CD4-positive, alpha-beta T cell treated with Interleukin-15 for 4 hours (primary cell): ENCODE data around the gene MRPS22.
A peak's percentile ranks its signal among the peaks of the same experiment; 100 is the strongest.
"Not testable (repeated sequence)": the region's sequence is repeated elsewhere in the genome, so short reads cannot be mapped to it uniquely, and the experiment has no call there.

Experiments
- DNase-seq: peaks from one replicate; pipeline ENCODE4 v3.0.0-alpha.2; 2020; ENCODE audit warnings: low spot score

The MRPS22 gene

DNA sequence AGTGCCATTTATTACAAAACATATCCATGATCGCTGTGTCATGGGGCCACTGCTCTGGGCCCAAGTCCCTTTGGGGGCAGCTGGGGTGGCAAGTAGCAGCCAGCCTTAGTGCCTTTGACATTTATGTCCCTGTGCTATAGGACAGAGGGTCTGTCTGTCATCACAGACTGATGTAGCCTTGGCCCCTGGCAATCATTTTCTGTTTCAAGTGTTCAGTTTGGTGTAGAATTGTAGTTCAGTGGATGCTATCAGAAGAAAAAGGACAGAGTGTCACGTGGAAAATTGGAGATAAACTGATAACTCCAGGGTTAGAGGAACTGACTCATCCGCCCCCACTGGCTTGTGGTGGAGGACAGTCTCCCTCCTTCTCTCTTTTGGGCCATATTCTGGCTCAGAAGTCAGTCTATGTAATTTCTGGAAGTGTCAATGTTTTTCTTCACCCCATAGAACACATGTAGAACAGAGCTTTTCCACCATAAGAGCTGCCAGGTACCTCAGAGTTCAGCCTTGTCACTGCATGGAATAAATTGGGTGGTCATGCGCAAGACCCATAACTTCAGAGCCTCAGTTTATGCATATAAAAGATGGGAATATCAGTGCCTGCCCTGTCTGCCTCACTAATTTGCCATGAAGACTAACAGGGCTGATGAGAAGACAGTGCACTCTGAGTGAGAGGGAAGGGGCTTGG lies 4.5 kb upstream of the MRPS22 start:
- no peak for DNase-seq

DNA sequence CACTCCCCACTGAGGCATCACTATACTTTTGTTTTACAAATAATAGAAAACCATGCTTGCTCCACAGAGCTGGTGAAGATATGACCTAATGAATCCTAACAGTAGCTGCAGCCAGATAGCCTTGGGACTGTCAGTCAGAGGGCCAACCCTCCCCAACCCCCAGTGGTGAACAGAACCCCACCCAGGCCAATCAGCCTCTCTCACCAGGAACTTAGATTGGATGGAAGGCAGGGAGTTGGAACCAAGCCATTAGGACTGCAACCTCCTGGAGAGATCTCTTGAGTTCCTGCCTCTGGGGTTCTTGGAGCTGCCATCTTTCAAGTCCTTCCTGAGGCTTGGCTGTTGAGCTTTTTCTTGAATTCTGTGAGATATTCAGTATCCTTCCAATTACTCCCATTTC lies 3.0 kb upstream of the MRPS22 start:
- DNase-seq = no peak

DNA sequence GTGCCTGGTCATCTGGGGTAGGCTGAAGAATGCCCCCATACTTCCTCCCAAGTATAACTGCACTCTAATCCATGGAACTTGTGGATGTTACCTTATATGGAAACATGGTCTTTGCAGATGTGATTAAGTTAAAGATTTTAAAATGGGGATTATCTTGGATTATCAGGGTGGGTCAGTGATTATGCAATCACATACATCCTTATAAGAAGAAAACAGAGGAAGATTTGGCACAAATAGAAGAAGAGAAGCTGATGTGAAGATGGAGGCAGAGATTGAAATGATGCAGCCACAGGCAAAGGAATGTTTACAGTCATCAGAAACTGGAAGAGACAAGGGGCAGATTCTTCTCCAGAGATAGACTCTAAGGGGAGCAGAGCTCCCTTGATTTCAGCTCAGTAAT lies 1.8 kb upstream of the MRPS22 start:
- no peak for DNase-seq

DNA sequence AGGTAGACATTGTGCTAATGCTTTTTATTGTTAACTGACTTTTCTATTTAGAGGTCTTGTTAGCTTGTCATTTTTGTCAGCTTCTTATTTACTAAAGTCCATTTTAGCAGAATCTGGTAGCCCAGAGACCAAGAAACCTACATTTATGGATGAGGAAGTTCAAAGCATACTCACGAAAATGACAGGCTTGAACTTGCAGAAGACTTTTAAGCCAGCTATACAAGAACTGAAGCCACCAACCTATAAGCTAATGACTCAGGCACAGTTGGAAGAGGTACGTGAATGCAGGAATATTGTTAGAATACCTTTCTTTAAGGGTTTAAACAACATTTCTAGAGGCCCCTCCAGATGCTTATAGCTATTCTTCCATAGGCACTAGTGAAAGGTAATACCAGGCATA lies 3.0 kb downstream of the MRPS22 start:
- no peak for DNase-seq

DNA sequence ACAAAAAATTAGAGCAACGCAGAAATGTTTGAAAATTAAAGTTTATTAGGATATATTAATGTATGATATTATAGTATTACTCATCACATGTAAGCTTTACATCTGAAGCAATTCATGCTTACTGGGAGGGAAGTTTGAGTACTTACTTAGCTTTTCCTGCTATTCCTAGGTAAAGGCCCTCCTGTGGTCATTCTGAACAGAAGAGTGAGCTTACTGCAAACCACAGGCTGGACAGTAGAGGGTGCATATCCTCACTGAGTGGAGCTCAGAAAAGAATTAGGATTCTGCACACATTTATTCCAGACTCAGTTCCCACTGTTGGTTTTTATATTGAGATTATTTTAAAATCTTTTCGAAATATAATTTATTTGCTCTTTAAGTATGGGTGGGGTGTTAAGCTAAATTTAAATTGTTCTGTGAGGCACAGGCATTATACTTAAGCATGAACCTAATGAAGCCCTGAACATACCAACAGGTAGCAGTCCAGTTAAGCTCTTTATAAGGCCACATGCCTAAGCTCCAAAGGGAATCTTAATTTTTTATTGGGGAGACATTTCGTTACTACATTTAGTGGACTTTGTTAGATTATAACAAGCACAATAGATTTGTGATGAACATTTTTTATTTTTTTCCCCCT lies 10.2 kb downstream of the MRPS22 start:
- no peak for DNase-seq

DNA sequence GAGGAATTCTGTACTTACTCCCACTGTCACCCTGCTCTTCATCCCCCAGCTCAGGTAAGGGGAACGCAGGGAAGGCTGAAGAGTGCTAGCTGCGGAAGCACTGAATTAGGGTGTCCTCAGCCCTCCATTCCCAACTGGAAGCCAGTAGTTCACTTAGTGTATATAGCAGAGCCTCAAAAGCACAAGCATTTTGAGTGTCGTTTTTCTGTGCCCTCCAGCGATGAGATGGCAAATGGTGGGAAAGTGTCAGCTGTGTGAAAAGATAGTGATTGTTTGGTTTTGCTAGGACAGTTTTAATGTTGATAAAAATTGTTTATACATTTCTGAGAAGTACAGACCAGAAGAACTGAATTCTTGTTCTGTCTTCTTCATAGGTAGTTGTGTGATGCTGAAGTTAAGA lies 10.8 kb downstream of the MRPS22 start:
- DNase-seq = no peak

DNA sequence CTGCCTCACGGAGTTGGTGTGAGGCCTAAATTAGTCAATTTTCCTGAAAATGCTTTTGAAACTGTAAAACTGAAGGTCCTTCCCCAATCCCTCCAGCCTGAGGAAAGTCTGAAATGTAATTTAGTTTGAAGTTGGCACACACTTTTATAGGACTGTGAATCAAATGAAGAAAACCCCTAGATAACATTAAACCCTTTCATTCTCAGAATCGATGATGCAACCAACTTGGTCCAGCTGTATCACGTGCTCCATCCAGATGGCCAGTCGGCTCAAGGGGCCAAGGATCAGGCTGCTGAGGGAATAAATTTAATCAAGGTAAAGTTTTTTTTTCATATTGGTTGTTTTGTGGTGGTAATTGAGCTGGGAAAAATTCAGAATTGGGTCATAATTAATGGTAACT lies 11.7 kb downstream of the MRPS22 start:
- no peak for DNase-seq

DNA sequence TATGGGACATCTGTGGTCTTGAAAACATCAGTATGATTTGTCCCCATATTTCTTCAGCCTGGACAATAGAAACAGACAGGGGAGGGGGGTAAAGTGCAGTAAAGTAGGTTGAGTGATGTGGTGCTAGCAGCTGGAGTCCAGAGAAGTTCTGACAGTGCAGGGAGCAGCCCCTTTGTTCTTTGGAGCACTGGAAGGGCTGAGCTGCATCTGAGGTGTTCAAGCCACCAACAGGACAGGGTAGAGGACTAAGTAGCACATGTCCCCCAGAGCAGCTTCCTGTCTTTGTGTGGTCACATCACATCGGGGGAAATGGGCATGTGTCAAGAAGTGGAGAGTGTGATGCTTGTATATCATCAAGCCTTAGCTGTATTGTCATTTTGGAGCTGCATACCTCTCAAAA lies 12.1 kb downstream of the MRPS22 start:
- no peak for DNase-seq

DNA sequence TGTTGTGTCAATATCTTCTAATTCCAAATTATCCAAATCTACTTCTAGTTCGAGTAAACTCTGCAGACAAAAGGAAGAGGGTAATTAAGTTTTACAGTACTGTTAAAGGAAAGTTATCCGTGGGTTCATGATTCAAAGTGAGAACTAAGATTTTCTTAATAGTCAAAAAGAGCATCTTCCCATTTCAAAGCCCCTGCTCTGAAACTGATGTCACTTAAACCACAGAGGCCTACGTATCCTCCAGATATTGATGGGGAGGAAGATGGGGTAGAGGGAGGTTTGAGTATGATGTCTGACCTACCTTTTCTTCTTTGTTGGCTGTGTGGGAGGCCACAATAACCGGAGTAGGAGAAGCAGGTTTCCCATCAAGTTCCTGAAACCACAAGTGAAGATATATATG lies 14.1 kb downstream of the MRPS22 start:
- DNase-seq = no peak

DNA sequence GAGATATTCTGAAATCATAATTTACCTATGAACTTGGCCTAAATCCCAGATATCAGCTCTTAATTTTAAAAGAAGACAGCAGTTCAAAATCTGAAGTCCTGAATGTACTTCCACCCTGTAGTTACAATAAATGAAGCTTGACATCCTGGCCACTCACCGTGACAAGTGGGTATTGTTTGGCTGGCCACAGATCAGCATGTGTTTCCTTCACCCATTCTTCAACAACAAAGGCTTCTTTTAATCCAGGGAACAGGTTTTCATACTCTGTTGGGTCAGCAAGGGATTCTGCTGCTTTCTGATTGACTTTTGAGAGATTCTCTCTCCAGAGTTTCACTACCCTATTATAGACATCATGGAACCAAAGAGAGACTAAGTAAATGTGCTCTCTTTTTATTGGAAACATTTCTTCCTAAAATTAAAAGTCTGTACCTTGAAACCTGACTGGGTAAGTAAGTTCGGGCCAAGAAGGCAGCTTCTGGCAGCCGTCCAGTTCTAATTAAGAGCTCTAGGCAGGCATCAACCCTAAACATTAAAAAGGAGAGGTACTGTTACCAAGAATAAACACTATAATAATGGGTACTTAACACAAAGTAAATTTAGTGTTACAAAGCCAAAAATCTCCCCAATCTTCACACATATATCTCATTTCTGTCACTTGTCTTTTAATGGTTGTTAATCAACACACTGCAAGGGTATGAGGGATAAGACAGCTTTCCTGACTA lies 15.2 kb downstream of the MRPS22 start:
- no peak for DNase-seq

DNA sequence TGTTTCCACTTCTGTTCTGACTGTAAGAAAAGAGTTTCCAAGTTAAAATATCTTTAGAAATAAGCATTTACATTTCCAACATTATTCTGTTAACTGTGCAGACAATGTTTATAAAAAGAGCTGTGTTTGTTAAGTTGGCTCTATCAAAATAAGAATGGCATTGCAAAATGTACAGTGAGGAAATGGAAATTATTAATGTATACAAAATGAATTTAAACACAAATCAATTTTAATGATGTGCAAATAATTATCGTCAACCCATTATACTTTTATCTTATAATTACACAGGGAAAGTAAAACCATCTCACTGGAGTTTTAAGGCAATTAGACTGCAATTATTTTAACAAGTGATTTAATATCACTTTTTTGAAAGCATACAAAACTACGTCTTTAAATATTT lies 17.5 kb downstream of the MRPS22 start:
- no peak for DNase-seq

DNA sequence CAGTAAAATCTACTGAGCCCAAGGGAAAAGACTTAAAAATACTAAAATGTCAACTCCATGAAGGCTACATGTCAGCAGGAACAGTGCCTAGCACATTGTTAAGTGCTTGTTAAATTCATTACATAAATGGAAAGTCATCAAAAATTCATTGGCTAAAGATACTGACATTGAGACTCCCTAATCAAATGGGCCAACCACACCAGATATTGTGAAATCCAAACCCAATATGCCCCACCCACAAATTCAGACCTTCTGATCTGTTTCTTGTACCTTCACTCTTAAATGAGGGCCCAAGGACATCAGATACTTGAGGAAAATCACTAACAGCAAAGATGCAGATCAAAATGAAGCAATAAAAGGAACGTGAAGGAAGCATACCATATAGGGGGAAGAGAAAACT lies 20.7 kb downstream of the MRPS22 start:
- no peak for DNase-seq

DNA sequence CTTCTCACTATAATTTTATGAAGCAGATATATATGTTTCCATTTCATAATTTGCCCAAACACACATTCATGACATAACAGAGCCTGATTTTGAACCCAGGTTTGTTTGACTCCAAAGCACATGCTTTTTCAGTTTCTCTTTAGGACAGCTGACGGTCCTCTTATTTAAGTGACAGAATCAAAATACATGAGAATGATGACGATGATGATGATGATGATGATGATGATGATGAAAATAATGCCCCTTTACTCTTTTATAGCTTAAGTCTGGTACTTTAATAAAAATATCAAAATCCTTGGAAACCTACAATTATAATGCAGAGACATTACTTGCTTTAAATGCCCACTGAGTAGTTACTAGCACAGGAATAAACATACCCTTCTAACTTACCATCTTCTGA lies 30.3 kb downstream of the MRPS22 start:
- DNase-seq = no peak

DNA sequence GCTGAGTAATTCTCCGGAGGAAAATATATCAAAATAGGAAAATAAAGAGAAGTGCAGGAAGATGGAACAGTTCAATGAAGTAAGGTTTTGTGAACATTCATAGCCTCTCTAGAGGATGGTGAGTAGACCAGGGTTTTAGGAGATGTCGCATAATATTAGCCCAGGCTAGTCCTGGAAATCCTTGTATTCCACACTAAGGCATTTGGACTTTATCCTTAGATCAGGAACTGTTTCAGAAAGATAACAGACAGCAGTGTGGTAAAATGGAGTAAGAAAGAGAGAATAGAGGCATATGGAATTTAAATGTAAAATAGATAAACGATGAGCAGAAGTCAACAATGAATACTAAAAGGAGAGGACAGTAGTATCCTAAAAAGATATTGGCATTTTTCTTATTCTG lies 33.6 kb downstream of the MRPS22 start:
- no peak for DNase-seq

DNA sequence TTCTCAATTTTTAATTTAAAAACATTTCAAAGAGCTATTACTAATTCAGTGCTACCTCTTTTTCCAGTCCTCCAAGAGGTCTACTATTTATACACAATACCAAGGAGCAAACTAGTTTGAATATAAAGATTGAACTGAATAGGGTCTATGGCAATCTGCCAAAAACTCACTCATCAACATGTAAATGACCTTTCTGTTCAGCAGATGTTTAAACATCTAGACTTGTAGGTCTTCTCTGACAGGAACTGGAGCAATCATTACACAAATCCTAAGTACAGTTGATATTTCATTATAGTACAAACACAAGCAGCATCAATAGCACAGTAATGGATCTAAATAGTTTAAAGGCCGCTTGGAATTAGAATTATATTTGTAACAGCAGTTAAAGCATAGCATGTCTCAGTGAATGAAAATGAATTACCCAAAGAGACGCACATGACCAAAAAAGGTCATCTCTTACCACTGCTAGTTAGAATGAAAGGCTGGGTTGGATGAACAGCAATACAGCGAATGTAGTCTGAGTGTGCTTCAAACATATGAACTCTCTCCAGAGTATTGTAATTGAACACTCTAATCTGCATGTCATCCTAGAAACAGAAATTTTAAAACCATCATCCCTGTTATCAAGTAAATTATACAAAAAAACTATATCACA lies 34.9 kb downstream of the MRPS22 start:
- no peak for DNase-seq

DNA sequence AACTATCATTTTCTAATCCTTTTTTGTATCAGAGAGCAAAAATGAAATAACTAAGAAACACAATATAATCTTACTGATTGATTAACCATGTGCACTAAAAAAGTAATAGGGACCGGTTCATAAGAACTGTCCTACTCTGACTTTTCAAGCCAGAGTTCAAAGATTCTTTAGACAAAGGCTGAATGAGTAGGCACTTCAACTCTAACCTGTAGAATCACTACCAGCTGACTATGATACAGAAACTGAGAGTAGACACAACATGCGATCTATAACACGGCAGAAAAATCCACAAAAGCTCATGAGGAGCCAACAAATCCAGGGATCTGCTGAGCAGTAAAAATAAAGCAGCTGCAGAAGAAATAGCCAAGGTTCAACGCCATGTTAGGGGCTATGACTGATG lies 36.8 kb downstream of the MRPS22 start:
- DNase-seq = no peak

DNA sequence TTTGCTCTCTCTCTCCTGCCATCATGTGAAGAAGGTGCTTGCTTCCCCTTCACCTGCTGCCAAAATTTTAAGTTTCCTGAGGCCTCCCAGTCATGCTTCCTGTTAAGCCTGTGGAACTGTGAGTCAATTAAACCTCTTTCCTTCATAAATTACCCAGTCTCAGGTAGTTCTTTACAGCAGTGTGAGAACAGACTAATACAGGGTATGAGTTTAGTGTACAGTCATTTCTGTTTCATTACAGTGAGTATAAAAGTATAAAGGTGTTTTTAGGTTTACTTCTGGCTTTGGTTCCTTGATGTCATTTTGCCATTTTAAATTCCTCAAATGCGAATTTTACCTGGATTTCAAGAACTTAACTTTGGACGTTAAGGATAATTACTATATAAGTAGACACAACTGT lies 38.5 kb downstream of the MRPS22 start:
- not testable (repeated sequence) for DNase-seq

DNA sequence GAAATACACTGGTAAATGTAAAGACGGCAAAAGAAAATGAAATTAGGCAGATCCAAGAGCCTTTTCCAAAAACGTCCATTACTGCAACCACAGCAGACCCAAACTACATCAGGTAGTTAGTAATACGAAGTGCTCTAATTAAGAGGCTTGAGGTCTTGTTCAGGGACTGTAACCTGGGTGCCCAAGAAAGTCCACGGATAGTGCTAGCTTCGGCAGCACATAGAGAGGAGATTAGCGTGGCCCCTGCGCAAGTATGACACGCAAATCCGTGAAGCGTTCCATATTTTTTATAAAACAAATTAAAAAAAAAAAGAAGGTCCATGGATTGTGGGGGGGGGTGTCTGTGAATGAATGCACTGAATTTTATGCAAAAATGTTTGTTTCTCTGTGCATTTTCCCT lies 44.3 kb downstream of the MRPS22 start:
- no peak for DNase-seq

DNA sequence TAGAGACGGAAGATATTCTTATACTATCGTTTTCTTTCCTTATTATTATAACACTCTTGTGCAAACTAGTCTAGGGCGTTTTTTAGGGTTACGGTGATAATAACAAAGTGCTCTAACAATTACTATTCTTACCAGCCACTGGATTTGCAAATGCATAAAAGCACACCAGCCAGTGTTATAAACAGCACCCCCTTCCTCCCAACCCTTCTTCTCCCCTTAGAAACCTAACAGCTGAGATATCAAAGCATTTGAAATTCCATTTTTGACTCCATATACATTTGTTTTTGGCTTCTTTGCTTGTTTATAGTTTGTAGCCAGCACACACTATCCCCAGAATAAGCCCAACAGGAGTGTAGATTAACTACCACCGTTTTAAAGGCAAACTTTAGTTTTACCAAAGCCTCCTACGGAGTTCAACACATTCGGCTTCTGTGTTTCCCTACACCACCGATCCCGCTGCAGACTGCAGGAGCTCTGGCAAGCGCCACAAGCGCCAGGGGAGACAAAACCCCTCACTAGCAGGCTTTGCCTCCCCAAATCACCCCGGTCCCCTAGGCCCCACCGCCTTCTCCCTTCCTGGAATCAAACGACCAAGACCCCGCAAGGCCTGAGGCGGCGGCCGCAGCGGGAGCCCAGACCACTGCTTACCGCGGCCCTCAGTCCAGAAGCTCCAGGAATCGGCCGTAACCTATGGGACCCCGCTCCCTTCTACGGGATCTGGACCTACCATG lies 45.2 kb downstream of the MRPS22 start:
- peak; percentile 17 for DNase-seq

DNA sequence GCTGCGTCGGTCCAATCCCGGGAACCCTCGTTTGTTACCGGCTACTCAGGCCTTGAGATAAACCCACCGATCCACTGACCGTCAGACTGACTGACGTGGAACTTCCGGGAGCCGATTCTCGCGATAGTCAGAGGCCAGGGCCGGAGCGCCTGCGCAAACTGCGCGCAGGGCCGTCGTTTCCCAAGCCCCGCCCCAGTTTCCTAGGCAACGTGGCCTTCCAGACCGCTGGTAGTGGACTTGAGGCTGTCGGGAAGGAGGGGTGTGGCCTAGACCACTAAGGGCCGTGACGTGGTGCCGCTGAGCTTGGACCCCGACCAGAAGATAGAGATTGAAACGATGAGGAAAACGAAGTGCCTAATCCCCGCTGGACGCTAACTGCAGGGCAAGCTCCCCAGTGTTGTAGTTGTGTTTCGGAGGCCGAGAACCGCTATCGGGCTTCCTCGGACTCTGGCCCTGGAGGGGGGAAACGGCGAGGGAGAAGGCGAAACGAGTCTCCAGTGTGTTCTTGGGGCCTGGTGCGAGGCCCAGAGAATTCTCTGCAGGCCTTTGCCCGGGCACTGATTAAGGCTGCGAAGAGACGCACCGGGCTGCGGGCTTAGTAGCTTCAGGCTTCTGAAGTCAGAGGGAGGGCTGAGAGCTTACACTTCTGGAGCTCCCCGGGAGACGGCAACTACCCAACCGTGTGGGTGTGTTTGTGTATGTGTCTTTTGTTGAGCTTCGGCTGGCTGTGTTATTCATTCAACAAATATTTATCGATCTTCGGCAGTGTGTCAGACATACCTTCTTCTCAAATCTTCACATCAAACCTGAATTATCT lies 45.9 kb downstream of the MRPS22 start, which contains the start of gene COPB2:
Gene COPB2 (minus strand): TSS at position 96 of the 817 bp plus-strand sequence. CDS start 97 bp downstream, outside the sequence.
- peak; percentile 96 for DNase-seq

DNA sequence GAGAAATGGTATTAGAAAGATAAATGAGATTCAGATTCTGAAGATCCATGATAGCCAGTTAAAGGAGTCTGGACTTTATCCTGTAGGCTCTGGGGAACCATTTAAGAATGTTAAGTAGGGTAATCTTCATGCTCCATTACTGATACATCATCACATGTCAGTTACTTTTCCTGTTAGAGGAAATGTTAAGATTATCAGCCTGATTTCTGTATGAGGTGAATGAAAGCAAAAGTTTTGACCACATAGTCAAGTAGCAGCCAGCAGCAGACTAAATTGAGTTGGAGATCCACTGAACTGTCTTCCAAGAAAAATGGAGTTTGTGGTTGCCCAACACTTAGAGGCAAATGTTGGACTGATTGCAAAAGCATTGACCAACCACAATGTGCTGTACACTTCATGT lies 50.3 kb downstream of the MRPS22 start:
- DNase-seq = no peak
